ENCODE results near the gene NOP14. TPM values are rescaled to one million over a fixed set of nuclear protein-coding genes. Genes with fewer than 3 reads are reported as not detected.
A peak's percentile ranks its signal among the peaks of the same experiment; 100 is the strongest.
"Not testable (repeated sequence)": the region's sequence is repeated elsewhere in the genome, so short reads cannot be mapped to it uniquely, and the experiment has no call there.

Gene NOP14
- polyA plus RNA-seq, 4 donors, result 10.0 to 26.3 (median 17.9) TPM

DNA sequence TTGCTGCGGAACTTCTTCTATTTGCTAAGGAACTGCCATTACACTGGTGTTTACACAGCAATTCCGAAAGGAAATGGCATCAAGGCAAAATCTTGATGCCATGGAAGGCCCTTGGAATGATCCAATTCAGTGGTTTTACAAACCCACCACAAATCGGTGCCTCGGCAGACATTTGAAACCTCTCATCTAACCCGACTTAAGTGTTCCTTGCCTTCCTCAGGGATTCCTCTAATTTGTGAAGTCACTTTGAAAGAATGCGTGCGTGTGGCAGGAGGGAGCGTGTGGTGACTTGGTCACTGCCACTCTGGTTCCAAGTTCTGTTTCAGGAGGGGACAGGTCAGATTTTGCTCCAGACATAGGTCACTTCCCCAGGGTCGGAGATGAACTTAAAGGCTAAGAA is 4.8 kb downstream of the NOP14 start:
- no peaks in the 10 kb centered on the region for H3K9me3 ChIP-seq (ENCODE audit: control insufficient read depth in 2 of 2, insufficient read depth in 1 of 2, low read depth in 1 of 2, low read length in 1 of 2)
- FAIRE-seq, result no peak
- H3K36me3 ChIP-seq (ENCODE audit: control insufficient read depth in 3 of 3, insufficient read depth in 2 of 3, low read depth in 1 of 3, low read length in 3 of 3), result peaks cover 3 to 46% (median 3%) of the 10 kb centered on the region in 3 donors
- no peak for DNase-seq
- peaks cover 3 to 9% (median 8%) of the 10 kb centered on the region in 3 donors for H3K4me1 ChIP-seq (ENCODE audit: control insufficient read depth in 3 of 3, insufficient read depth in 2 of 3, low read depth in 1 of 3, low read length in 2 of 3)
- WGBS, 3 donors, result 76 to 88% (median 83%) methylated on average over 9 of the region's 9 CpGs
- H3K27me3 ChIP-seq (ENCODE audit: control insufficient read depth in 3 of 3, insufficient read depth in 3 of 3, low read length in 3 of 3), result no peaks in the 10 kb centered on the region
- no peak overlapping the region for H3K27ac ChIP-seq (ENCODE audit: low read depth in 1 of 3, low read length in 2 of 3)
- H3K4me3 ChIP-seq (ENCODE audit: low read depth in 1 of 3, low read length in 3 of 3), result no peak overlapping the region

DNA sequence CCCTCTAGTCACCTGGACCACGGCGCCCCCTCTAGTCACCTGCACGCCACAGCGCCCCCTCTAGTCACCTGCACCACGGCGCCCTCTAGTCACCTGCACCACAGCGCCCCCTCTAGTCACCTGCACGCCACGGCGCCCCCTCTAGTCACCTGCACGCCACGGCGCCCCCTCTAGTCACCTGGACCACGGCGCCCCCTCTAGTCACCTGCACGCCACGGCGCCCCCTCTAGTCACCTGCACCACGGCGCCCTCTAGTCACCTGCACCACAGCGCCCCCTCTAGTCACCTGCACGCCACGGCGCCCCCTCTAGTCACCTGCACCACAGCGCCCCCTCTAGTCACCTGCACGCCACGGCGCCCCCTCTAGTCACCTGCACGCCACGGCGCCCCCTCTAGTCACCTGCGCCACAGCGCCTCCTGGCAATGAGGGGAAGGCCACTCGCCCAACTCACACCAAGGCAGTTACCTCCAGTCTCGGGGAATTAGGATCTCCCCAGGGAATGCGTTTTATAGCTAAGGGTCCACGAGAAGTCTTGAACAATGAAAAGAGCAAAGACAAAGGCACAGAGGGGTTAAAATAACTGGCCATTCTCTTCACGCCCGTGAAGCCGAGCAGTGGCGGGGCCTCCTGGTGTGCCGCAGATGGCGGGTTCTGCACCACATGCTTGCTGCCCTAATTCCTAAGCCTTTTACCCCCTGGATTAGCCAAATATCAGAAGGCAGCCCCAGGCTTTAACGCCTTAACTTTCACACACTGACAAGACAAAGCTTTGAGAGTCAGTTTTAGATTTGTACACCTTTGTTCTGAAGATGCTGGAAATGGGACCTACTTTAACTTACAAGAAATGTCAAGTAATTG is 7.8 kb downstream of the NOP14 start:
- FAIRE-seq; H3K4me1 ChIP-seq (ENCODE audit: control insufficient read depth in 3 of 3, insufficient read depth in 2 of 3, low read depth in 1 of 3, low read length in 2 of 3); H3K27me3 ChIP-seq (ENCODE audit: control insufficient read depth in 3 of 3, insufficient read depth in 3 of 3, low read length in 3 of 3); H3K9me3 ChIP-seq (ENCODE audit: control insufficient read depth in 2 of 2, insufficient read depth in 1 of 2, low read depth in 1 of 2, low read length in 1 of 2); H3K4me3 ChIP-seq (ENCODE audit: low read depth in 1 of 3, low read length in 3 of 3); H3K27ac ChIP-seq (ENCODE audit: low read depth in 1 of 3, low read length in 2 of 3); DNase-seq: not testable (repeated sequence)
- 95 to 98% (median 95%) methylated on average over 30 to 44 of the region's 44 CpGs for WGBS, 3 donors
- H3K36me3 ChIP-seq (ENCODE audit: control insufficient read depth in 3 of 3, insufficient read depth in 2 of 3, low read depth in 1 of 3, low read length in 3 of 3), result peaks cover 8 to 63% (median 12%) of the 10 kb centered on the region in 3 donors

DNA sequence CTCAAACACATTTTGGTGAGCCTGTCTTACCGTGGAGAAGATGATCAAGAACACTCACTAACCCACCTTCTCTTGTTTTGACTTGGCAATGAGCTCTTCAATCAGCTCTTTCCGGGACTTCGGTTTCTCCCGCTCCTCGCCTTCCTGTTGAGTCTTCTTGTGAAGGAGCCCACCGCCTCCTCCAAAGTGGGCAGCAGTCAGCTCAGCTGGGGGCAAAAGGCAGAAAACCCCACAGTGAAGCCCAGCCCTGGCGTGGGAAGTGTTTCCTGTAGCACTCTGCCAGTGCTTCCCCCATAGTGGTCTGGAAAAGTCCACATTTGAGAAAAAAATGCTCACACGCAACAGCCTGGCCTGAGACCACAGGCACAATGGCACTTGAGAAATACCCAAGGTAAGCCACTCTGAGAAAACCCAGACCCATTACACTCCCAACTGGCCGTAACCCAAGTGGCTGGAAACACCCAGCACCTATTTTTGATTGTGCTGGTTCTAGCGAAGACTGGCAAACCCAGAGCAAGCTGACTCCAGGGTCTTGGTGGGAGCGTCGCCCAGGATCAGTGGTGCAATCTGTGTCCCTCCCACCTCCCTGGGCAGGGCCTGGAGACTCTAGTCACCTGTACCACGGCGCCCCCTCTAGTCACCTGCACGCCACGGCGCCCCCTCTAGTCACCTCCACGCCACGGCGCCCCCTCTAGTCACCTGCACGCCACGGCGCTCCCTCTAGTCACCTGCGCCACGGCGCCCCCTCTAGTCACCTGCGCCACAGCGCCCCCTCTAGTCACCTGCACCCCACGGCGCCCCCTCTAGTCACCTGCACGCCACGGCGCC is 8.6 kb downstream of the NOP14 start:
- H3K4me3 ChIP-seq (ENCODE audit: low read depth in 1 of 3, low read length in 3 of 3), result no peak overlapping the region
- H3K27me3 ChIP-seq (ENCODE audit: control insufficient read depth in 3 of 3, insufficient read depth in 3 of 3, low read length in 3 of 3), result no peaks in the 10 kb centered on the region
- FAIRE-seq, result no peak
- no peak for DNase-seq
- peaks cover 12 to 68% (median 14%) of the 10 kb centered on the region in 3 donors for H3K36me3 ChIP-seq (ENCODE audit: control insufficient read depth in 3 of 3, insufficient read depth in 2 of 3, low read depth in 1 of 3, low read length in 3 of 3)
- peak overlapping the region in 1 of 3 donors; percentile 63 for H3K27ac ChIP-seq (ENCODE audit: low read depth in 1 of 3, low read length in 2 of 3)
- 84 to 95% (median 84%) methylated on average over 33 of the region's 33 CpGs for WGBS, 3 donors
- peaks cover 0 to 1% of the 10 kb centered on the region in 2 donors for H3K9me3 ChIP-seq (ENCODE audit: control insufficient read depth in 2 of 2, insufficient read depth in 1 of 2, low read depth in 1 of 2, low read length in 1 of 2)
- no peaks in the 10 kb centered on the region for H3K4me1 ChIP-seq (ENCODE audit: control insufficient read depth in 3 of 3, insufficient read depth in 2 of 3, low read depth in 1 of 3, low read length in 2 of 3)

DNA sequence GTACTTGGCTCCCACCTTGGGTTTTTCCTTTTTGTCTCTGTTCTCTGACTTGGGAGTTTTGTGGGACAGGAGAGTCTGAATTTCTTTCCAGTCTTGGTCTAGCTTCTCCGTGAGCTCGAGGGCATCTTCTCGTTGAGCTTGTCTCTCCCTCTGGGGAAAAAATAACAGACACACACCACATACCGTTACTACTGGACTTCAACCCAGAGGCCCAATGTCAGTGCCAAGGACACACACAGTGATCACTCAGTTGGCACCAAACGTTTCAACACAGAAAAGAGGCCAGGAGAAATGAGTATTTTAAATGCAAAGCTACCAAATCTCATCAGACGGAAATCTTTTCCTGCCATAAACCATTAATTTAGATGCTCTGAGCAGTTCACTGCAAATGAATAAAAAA is 9.7 kb downstream of the NOP14 start:
- FAIRE-seq (no peak), DNase-seq (no peak)
- Histone ChIP-seq H3K4me3 (ENCODE audit: low read depth in 1 of 3, low read length in 3 of 3) (no peak overlapping the region), H3K36me3 (ENCODE audit: control insufficient read depth in 3 of 3, insufficient read depth in 2 of 3, low read depth in 1 of 3, low read length in 3 of 3) (peaks cover 13 to 73% (median 14%) of the 10 kb centered on the region in 3 donors), H3K27me3 (ENCODE audit: control insufficient read depth in 3 of 3, insufficient read depth in 3 of 3, low read length in 3 of 3) (no peaks in the 10 kb centered on the region), H3K9me3 (ENCODE audit: control insufficient read depth in 2 of 2, insufficient read depth in 1 of 2, low read depth in 1 of 2, low read length in 1 of 2) (peaks cover 0 to 2% of the 10 kb centered on the region in 2 donors), H3K27ac (ENCODE audit: low read depth in 1 of 3, low read length in 2 of 3) (no peak overlapping the region), H3K4me1 (ENCODE audit: control insufficient read depth in 3 of 3, insufficient read depth in 2 of 3, low read depth in 1 of 3, low read length in 2 of 3) (no peaks in the 10 kb centered on the region)
- 74 to 87% (median 77%) methylated on average over 6 of the region's 6 CpGs for WGBS, 3 donors

DNA sequence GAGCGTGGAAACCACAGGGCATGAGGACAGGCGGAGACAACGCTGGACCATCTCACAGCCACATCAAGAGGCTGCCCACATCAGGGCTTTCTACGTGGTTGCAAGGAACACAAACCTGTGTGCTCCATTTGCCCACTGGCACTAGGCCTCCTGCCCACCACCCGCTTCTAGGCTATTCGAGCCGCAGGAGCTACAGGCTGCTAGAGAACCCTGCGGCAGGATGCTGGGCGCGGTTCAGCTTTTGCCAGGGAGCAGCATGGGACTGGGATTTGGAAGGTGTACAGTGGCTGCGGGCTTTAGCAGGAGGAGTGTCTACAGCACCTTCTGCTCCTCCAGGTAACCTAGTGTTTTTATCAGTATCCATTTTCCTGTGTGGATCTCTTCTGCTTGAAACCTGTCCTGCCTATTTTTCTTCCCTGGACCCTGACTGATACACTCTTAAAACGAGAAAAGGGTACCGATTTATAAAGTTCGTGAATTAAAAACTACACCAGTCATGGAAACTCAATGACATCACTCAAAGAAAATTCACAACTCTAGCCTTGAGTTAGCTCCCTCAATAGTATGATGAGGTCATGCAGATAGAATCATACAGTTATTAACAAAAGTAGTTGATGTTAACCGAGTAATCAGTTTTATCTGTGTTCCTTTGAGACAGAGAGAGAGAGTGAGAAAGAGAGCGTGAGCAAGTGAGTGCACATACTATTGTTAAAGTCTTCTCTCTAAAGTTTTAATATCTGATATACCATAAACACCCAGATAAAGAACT is 12.8 kb downstream of the NOP14 start:
- Histone ChIP-seq H3K4me3 (ENCODE audit: low read depth in 1 of 3, low read length in 3 of 3) (no peak overlapping the region), H3K36me3 (ENCODE audit: control insufficient read depth in 3 of 3, insufficient read depth in 2 of 3, low read depth in 1 of 3, low read length in 3 of 3) (peaks cover 10 to 81% (median 13%) of the 10 kb centered on the region in 3 donors), H3K27me3 (ENCODE audit: control insufficient read depth in 3 of 3, insufficient read depth in 3 of 3, low read length in 3 of 3) (no peaks in the 10 kb centered on the region), H3K4me1 (ENCODE audit: control insufficient read depth in 3 of 3, insufficient read depth in 2 of 3, low read depth in 1 of 3, low read length in 2 of 3) (peaks cover 0 to 7% (median 0%) of the 10 kb centered on the region in 3 donors), H3K27ac (ENCODE audit: low read depth in 1 of 3, low read length in 2 of 3) (no peak overlapping the region), H3K9me3 (ENCODE audit: control insufficient read depth in 2 of 2, insufficient read depth in 1 of 2, low read depth in 1 of 2, low read length in 1 of 2) (peaks cover 0 to 2% of the 10 kb centered on the region in 2 donors)
- no peak for DNase-seq
- 95 to 96% (median 96%) methylated on average over 16 of the region's 16 CpGs for WGBS, 3 donors
- no peak for FAIRE-seq

DNA sequence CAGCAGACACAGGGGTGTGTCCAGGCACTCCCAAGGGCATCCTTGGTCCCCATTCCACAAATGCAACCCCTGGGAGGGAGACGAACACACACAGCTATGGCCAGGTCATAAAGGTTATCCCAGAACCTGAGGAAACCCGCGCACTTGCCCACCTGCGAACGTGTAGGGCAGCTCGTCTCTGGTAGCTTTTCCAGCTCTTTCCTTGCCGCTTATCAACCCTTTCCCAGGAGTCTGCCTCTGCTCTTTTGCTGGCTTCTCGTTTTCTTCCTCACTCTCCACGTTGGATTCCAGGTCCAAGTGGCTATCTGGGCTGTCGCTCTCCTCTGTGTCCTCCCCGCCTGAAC is 13.5 kb downstream of the NOP14 start:
- no peak overlapping the region for H3K27ac ChIP-seq (ENCODE audit: low read depth in 1 of 3, low read length in 2 of 3)
- peaks cover 10 to 83% (median 13%) of the 10 kb centered on the region in 3 donors for H3K36me3 ChIP-seq (ENCODE audit: control insufficient read depth in 3 of 3, insufficient read depth in 2 of 3, low read depth in 1 of 3, low read length in 3 of 3)
- no peak overlapping the region for H3K4me3 ChIP-seq (ENCODE audit: low read depth in 1 of 3, low read length in 3 of 3)
- FAIRE-seq, result no peak
- 92 to 96% (median 95%) methylated on average over 11 of the region's 11 CpGs for WGBS, 3 donors
- H3K27me3 ChIP-seq (ENCODE audit: control insufficient read depth in 3 of 3, insufficient read depth in 3 of 3, low read length in 3 of 3), result no peaks in the 10 kb centered on the region
- peaks cover 0 to 7% (median 0%) of the 10 kb centered on the region in 3 donors for H3K4me1 ChIP-seq (ENCODE audit: control insufficient read depth in 3 of 3, insufficient read depth in 2 of 3, low read depth in 1 of 3, low read length in 2 of 3)
- DNase-seq, result no peak
- peaks cover 0 to 2% of the 10 kb centered on the region in 2 donors for H3K9me3 ChIP-seq (ENCODE audit: control insufficient read depth in 2 of 2, insufficient read depth in 1 of 2, low read depth in 1 of 2, low read length in 1 of 2)

DNA sequence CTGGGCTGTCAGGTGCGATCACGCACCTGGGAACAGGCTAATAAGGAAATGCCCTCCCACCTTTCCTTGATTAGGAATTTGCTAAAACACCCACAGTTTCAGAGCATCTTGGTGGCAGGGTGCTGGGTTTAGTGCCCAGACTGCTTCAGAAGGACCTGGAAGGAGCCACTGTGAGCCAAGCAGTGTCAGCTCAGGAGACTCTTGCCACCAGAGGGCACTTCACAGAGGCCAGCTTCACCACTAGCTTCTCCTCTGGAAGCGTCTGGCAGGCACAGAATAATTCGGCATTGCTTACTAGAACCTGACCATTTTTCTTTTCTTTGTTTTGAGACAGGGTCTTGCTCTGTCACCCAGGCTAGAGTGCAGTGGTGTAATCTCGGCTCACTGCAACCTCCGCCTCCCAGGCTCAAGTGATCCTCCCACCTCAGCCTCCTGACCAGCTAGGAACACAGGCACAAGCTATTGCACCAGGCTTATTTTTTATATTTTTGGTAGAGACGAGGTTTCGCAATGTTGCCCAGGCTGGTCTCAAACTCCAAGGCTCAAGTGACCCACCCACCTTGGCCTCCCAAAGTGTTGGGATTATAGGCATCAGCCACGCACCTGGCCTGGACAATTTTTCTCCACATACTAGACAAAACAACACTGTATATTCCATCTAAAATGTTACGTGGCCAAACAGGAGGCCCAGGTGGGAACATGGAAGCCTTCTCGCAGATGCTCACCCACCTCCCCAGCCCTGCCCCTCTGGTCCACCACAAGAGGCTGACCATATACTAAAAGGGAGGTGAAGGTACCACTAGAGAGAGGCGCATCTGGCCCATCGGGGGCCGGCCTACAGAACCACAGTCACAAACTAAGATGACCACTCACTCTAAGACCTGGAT is 14.1 kb downstream of the NOP14 start:
- peaks cover 10 to 84% (median 13%) of the 10 kb centered on the region in 3 donors for H3K36me3 ChIP-seq (ENCODE audit: control insufficient read depth in 3 of 3, insufficient read depth in 2 of 3, low read depth in 1 of 3, low read length in 3 of 3)
- 86 to 90% (median 89%) methylated on average over 14 of the region's 14 CpGs for WGBS, 3 donors

More for the DNA sequence above, 14.1 kb downstream of the NOP14 start:
- DNase-seq, result peak; percentile 37 to 54
- Histone ChIP-seq H3K9me3 (ENCODE audit: control insufficient read depth in 2 of 2, insufficient read depth in 1 of 2, low read depth in 1 of 2, low read length in 1 of 2) (peaks cover 0 to 2% of the 10 kb centered on the region in 2 donors), H3K27ac (ENCODE audit: low read depth in 1 of 3, low read length in 2 of 3) (no peak overlapping the region), H3K27me3 (ENCODE audit: control insufficient read depth in 3 of 3, insufficient read depth in 3 of 3, low read length in 3 of 3) (no peaks in the 10 kb centered on the region), H3K4me3 (ENCODE audit: low read depth in 1 of 3, low read length in 3 of 3) (no peak overlapping the region), H3K4me1 (ENCODE audit: control insufficient read depth in 3 of 3, insufficient read depth in 2 of 3, low read depth in 1 of 3, low read length in 2 of 3) (peaks cover 0 to 7% (median 0%) of the 10 kb centered on the region in 3 donors)
- FAIRE-seq, result no peak

All from small intestine (tissue), 7 donors.